ENCODE measurements around the gene FBXO28.

GRCh38 chr1:224113005-224113404 lies 906 bp upstream of the FBXO28 start:
- TF ChIP-seq CTCF (IDR thresholded peaks at IDR 0.05; ENCODE audit: low read length) (no peak), EZH2phosphoT487 (IDR thresholded peaks at IDR 0.05; ENCODE audit: low read length) (no peak), EZH2 (optimal IDR thresholded peaks at IDR 0.05; ENCODE audit: low read depth, low read length) (no peak)
